Liver (tissue), 3 donors: Measurements from ENCODE around the gene MAN1C1.

Experiments
- ATF3 ChIP-seq: IDR thresholded peaks from 2 replicates; pipeline ENCODE4 v1.6.1; 2016; ENCODE audit warnings: antibody characterized with exemption
- FOXA1 ChIP-seq: IDR thresholded peaks from 2 replicates; pipeline ENCODE4 v1.6.1; 2016; ENCODE audit warnings: antibody characterized with exemption
- GABPA ChIP-seq, 2 donors: IDR thresholded peaks in 1 of 2; conservative IDR thresholded peaks in 1 of 2; 2 replicates each; pipeline ENCODE4 v1.6.1; 2016; ENCODE audit warnings: antibody characterized with exemption in 2 of 2, mild to moderate bottlenecking in 1 of 2, moderate library complexity in 1 of 2
- JUND ChIP-seq, 2 donors: IDR thresholded peaks; 2 replicates each; pipeline ENCODE4 v1.6.1; 2016; ENCODE audit warnings: antibody characterized with exemption in 2 of 2
- MAX ChIP-seq: IDR thresholded peaks from 2 replicates; pipeline ENCODE4 v1.6.1; 2016; ENCODE audit warnings: antibody characterized with exemption
- NR2F2 ChIP-seq: IDR thresholded peaks from 2 replicates; pipeline ENCODE4 v1.6.1; 2016; ENCODE audit warnings: antibody characterized with exemption
- RAD21 ChIP-seq, 2 donors: IDR thresholded peaks; 2 replicates each; pipeline ENCODE4 v1.6.1; 2016; ENCODE audit warnings: antibody characterized with exemption in 2 of 2, mild to moderate bottlenecking in 2 of 2
- REST ChIP-seq: IDR thresholded peaks from 2 replicates; pipeline ENCODE4 v1.6.1; 2016; ENCODE audit warnings: antibody characterized with exemption, mild to moderate bottlenecking
- RXRA ChIP-seq, 2 donors: IDR thresholded peaks; 2 replicates each; pipeline ENCODE4 v1.6.1; 2017 to 2018; ENCODE audit warnings: antibody characterized with exemption in 2 of 2, mild to moderate bottlenecking in 1 of 2
- SP1 ChIP-seq: IDR thresholded peaks from 2 replicates; pipeline ENCODE4 v1.6.1; 2018; ENCODE audit warnings: antibody characterized with exemption, mild to moderate bottlenecking
- TAF1 ChIP-seq: conservative IDR thresholded peaks from 2 replicates; pipeline ENCODE4 v1.6.1; 2016; ENCODE audit warnings: antibody characterized with exemption, mild to moderate bottlenecking
- YY1 ChIP-seq: IDR thresholded peaks from 2 replicates; pipeline ENCODE4 v1.6.1; 2016; ENCODE audit warnings: antibody characterized with exemption, mild to moderate bottlenecking
- TF ChIP-seq, protein P1 (sequence below): fragments of 150-350 bp; IDR thresholded peaks from 2 replicates; pipeline ENCODE4 v1.5.1; 2017; ENCODE audit warnings: improper control_type of control experiment, low read depth, low read length; ENCODE audit not compliant: missing input control
- TF ChIP-seq, protein P2 (sequence below): IDR thresholded peaks from 2 replicates; pipeline ENCODE4 v1.6.1; 2016; ENCODE audit warnings: antibody characterized with exemption
- donor health status: healthy.
- donor health status: healthy.

DNA sequence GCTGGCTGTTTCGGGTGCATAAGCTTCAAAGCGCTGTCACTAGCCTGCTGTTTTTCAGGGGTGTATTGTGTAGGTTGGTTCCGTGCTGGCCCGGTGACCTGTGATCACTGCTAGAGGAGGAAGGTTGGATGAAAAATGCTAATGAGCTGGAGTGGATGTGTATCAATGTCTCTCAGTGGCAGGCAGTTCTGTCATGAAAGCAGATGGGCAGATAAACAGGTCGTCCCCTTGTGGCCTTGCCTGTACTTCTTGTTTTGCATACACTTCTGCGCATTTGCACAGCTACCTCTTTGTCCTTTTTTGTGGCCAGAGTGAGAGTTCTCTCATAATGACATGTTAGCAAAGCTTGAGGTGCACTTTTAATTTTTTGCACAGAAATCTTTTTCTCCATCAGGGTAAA is 186.3 kb downstream of the MAN1C1 start:
- no peak for TF ChIP-seq RAD21 (IDR thresholded peaks at IDR 0.05)
- TF ChIP-seq TAF1: no peak
- TF ChIP-seq, protein P1, sequence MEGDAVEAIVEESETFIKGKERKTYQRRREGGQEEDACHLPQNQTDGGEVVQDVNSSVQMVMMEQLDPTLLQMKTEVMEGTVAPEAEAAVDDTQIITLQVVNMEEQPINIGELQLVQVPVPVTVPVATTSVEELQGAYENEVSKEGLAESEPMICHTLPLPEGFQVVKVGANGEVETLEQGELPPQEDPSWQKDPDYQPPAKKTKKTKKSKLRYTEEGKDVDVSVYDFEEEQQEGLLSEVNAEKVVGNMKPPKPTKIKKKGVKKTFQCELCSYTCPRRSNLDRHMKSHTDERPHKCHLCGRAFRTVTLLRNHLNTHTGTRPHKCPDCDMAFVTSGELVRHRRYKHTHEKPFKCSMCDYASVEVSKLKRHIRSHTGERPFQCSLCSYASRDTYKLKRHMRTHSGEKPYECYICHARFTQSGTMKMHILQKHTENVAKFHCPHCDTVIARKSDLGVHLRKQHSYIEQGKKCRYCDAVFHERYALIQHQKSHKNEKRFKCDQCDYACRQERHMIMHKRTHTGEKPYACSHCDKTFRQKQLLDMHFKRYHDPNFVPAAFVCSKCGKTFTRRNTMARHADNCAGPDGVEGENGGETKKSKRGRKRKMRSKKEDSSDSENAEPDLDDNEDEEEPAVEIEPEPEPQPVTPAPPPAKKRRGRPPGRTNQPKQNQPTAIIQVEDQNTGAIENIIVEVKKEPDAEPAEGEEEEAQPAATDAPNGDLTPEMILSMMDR: no peak
- TF ChIP-seq YY1: no peak
- no peak for TF ChIP-seq JUND (IDR thresholded peaks at IDR 0.05)
- TF ChIP-seq MAX: no peak
- TF ChIP-seq ATF3: no peak
- no peak for TF ChIP-seq REST
- TF ChIP-seq GABPA (IDR thresholded peaks at IDR 0.05 in 1 of 2, conservative IDR thresholded peaks at IDR 0.05 in 1 of 2): no peak
- TF ChIP-seq SP1: no peak
- TF ChIP-seq NR2F2: no peak
- no peak for TF ChIP-seq RXRA (IDR thresholded peaks at IDR 0.05)
- TF ChIP-seq, protein P2, sequence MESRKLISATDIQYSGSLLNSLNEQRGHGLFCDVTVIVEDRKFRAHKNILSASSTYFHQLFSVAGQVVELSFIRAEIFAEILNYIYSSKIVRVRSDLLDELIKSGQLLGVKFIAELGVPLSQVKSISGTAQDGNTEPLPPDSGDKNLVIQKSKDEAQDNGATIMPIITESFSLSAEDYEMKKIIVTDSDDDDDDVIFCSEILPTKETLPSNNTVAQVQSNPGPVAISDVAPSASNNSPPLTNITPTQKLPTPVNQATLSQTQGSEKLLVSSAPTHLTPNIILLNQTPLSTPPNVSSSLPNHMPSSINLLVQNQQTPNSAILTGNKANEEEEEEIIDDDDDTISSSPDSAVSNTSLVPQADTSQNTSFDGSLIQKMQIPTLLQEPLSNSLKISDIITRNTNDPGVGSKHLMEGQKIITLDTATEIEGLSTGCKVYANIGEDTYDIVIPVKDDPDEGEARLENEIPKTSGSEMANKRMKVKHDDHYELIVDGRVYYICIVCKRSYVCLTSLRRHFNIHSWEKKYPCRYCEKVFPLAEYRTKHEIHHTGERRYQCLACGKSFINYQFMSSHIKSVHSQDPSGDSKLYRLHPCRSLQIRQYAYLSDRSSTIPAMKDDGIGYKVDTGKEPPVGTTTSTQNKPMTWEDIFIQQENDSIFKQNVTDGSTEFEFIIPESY: no peak
- no peak for TF ChIP-seq FOXA1
